Epidermal melanocyte (primary cell): ENCODE measurements around the gene BICDL1.
A peak's percentile ranks its signal among the peaks of the same experiment; 100 is the strongest.

Experiments used
- DNase-seq: peaks from one replicate; pipeline ENCODE4 v3.0.0; 2011; ENCODE audit warnings: low spot score; ENCODE audit not compliant: insufficient read length

BICDL1 gene

GRCh38 chr12:120098756-120099470 lies 109.9 kb downstream of the BICDL1 start:
- DNase-seq, result no peak

GRCh38 chr12:120099738-120100137 lies 110.7 kb downstream of the BICDL1 start:
- no peak for DNase-seq

- DNase-seq, result no peak
Measured at GRCh38 chr12:120100630-120101029, 111.6 kb downstream of the BICDL1 start.

DNA sequence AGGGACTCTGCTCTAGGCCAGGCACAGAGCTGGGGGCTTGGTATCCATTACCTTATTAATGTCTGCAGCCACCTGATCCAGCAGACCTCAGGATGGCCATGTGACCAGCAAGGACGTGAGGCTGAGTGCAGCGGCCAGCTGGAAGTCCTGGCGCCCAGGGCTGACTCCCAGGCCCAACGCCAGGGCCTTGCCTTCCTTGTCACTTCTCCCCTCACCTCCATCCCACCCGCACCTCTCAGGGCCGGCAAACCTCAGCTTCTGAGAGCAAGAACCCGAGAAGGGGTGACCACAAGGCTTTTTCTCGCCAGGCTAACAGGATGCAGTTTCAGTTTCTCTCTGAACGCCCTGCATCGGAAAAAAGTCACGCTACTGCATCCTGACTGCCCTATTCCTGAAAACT lies 112.1 kb downstream of the BICDL1 start:
- no peak for DNase-seq

DNA sequence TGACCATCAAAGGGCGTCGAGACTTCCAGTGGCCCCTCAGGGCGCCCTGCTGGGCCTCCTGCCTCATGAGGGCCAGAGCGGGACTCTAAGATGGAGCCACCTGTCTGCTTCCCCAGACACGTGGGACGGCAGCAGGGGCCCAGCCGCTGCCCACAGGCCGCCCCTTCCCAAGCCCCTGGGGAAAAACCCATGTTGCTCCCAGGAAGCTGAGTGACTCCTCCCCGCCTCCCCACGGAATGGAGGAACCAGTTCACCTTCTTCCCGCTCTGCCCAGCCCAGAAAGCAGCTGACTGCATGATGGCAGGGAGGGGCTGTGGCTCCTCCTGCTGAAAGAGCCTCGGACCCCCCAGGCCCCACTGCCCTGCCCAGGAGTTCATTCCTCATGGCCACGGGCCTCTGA lies 112.6 kb downstream of the BICDL1 start:
- DNase-seq, result no peak

DNA sequence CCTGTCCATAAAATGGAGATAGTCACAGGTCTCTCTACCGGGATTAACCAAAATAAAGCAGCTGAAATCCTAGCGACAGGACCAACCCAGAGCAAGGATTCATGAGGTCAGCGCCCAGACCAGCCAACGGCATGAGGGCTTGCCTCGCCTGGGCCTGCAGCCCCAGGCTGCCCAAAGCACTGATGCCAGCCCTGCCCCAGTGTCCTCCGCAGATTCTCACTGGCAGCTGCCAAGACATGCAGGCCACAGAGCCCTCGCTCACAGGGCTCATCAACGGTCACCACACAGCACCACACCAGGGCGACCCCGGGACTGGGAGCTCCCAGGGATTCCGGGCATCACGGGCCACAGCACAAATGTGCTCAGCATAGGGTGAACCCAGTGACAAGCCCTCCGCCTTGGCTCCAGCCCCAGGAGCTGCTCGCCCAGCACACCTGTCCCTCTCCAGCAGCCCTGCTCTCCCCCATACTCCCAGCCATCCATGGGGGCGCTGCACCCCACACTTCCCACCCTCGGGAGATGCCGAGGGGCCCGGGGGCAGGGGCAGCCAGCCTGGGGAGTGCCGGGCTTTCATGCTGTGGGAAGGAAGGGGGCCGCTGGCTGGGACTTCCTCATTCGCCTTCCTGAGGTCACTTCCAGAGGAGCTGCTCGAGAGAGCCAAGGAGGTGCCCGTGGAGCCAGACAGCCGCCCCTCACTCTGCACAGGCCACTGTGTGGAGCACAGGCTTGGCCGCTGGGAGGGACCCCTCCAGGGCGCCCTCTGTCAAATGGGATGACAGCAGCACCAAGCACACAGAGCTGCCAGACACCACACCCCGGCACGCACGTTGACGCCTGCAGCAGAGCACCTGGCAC lies 113.4 kb downstream of the BICDL1 start:
- no peak for DNase-seq

- DNase-seq, result no peak
Measured at GRCh38 chr12:120103044-120103338, 114.0 kb downstream of the BICDL1 start.

GRCh38 chr12:120103371-120103770 lies 114.3 kb downstream of the BICDL1 start:
- DNase-seq, result no peak

GRCh38 chr12:120106151-120106550 lies 117.1 kb downstream of the BICDL1 start:
- no peak for DNase-seq

DNA sequence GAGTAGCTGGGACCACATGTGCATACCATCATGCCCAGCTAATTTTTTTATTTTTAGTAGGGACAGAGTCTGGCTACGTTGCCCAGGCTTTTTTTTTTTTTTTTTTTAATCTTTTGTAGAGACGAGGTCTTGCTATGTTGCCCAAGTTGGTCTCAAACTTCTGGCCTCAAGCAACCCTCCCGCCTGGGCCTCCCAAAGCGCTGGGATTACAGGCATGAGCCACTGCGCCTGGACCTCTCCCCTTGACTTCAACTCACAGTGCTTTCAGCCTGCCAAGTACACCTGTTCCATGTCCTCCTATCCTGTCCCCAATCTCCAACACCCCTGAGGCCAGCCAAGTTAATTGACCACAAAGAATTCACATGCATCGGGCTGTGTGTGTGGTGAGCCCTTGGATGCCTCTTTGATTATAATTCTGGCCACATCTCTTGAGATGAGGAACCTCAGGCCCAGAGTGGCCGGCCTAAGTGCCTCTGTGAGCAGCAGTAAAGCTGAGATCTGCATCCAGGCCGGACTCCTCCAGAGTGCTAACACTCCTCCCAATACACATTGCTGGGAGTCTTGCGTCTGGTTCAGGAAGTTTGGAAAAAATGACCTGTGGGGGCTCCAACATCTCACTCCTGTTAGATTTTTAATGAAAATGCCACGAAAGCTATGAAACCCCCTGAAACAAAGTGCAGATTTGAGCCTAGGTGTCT lies 120.7 kb downstream of the BICDL1 start:
- DNase-seq, result no peak

- no peak for DNase-seq
Measured at GRCh38 chr12:120110550-120111501, 121.8 kb downstream of the BICDL1 start.

DNA sequence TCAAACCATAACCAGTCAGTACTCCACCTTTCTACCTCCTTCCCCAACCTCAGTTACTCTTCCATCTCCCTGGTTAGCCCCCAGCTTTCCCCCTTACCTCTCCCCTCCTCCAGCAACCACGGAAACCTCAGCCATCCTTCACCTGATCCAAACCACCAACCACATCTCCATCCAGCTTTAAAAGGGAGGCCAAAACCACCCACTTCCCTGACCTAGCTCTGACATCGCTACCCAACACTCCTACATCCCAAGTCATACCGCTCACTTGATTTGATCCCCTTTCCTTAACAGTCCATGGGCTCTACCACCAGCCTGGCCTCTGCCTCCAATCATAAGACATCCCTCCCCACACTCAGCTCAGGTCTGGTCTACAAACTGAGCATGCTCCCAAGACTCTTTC lies 126.0 kb downstream of the BICDL1 start:
- no peak for DNase-seq

DNA sequence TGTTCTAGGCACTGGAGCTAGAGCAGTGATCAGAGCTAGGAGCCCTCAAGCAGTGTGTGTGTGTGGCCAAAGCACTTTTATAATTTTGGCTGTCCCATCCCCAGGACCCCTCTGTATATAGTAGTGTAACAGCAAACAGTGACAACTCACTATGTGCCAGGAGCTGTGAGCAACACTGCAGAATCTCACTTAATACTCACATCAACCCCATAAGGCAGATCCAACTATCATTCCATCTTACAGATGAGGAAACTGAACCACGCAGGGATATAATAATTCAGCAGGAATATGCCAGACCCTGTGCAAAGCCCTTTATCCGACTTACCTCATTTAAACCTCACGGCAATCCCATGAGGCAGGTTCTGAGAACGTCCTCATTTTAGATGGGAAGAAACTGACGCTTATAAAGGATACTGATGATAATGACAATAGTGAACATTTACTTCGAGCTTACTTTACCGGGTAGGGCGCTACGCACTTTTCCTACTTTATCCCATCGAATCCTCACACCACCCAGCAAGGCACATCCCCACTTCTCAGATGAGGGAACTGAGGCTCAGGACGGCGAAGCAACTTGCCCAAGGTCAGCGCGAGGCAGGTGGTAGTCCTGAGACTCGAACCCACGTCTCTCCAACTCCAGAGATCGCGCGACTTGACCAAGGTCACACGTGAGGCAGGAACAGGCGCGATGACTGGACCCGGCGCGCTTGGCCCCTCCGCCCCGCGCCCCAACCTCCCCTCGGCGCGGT lies 126.8 kb downstream of the BICDL1 start:
- DNase-seq, result no peak

DNA sequence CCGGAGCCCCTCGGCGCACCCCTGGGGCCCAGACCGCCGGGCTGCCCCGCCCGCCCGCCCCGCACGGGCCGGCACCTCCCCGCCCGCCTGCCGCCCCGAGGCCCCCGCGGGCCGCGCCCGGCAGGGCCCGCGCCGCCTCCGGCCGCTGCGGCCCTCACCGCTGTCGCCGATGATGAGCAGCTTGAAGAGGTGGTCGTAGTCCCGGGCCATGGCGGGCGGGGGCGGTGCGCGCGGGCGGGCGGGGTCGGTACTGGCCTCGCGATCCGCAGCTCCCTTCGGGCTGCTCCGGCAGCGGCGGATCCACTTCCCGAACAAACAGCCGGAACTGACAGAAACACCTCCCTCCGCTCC lies 127.4 kb downstream of the BICDL1 start, which contains the start of gene RAB35:
Gene RAB35 (minus strand): TSS at position 313 of the 351 bp plus-strand sequence. CDS start 103 bp downstream, at position 210.
- DNase-seq, result no peak

- peak; percentile 99 for DNase-seq
Measured at GRCh38 chr12:120116792-120117651, 128.0 kb downstream of the BICDL1 start.

GRCh38 chr12:120117961-120118320 lies 128.9 kb downstream of the BICDL1 start:
- DNase-seq, result no peak

GRCh38 chr12:120118321-120119061 lies 129.5 kb downstream of the BICDL1 start:
- no peak for DNase-seq

GRCh38 chr12:120119271-120119973 lies 130.4 kb downstream of the BICDL1 start:
- DNase-seq, result no peak
